Coronary artery (tissue), 2 donors: ENCODE data around the gene ARPC3.
"Not testable (repeated sequence)": the region's sequence is repeated elsewhere in the genome, so short reads cannot be mapped to it uniquely, and the experiment has no call there.

ENCODE experiments used
- DNase-seq: peaks from one replicate; pipeline ENCODE4 v3.0.0-alpha.2; 2017; ENCODE audit warnings: low spot score
- H3K27ac ChIP-seq, 2 donors: fragments of 200-600 bp; sonication (generic); one replicate each; pipeline ENCODE4 v1.5.1; 2016 to 2019
- H3K4me3 ChIP-seq: fragments of 200-600 bp; sonication (generic); 2 replicates; pipeline ENCODE4 v1.5.1; 2016; ENCODE audit warnings: mild to moderate bottlenecking, moderate library complexity
- CTCF ChIP-seq: fragments of 200-600 bp; sonication (generic); IDR thresholded peaks from one replicate; pipeline ENCODE4 v1.5.1; 2019; ENCODE audit warnings: antibody characterized with exemption

ARPC3 gene

GRCh38 chr12:110449799-110450497 is at the start of gene ARPC3:
TSS of gene ARPC3 (minus strand) at chr12:110450337. CDS start at chr12:110450260, 77 bp downstream.
- TF ChIP-seq CTCF, result peak; percentile 73
- DNase-seq, result peak; percentile 94
- peak within 1 kb of the TSS; percentile 84 for H3K4me3 ChIP-seq
- peak within 1 kb of the TSS; percentile 83 to 91 for H3K27ac ChIP-seq

GRCh38 chr12:110498984-110499706 is 49.0 kb upstream of the ARPC3 start:
- Histone ChIP-seq H3K4me3 (no peak overlapping the region), H3K27ac (no peak overlapping the region)
- DNase-seq, result no peak
- no peak for TF ChIP-seq CTCF

- Histone ChIP-seq H3K4me3 (no peak overlapping the region), H3K27ac (no peak overlapping the region)
- no peak for TF ChIP-seq CTCF
- no peak for DNase-seq
These were observed 25.3 kb upstream of the ARPC3 start for GRCh38 chr12:110475426-110475825.

- DNase-seq, result peak; percentile 97
- H3K27ac ChIP-seq, result peak within 1 kb of the TSS; percentile 95 to 97
- no peak for TF ChIP-seq CTCF
- H3K4me3 ChIP-seq, result peak within 1 kb of the TSS; percentile 82
These were observed 18.3 kb upstream of the ARPC3 start, which contains the start of the genes FAM216A and GPN3 for GRCh38 chr12:110468214-110469048. TSS of gene FAM216A (plus strand) at chr12:110468845. CDS start at chr12:110468876, 31 bp downstream. TSS of gene GPN3 (minus strand) at chr12:110468257. CDS start at chr12:110468203, 54 bp downstream.

- H3K27ac ChIP-seq, result peak overlapping the region; percentile 95 to 97
- DNase-seq, result no peak
- H3K4me3 ChIP-seq, result peak overlapping the region; percentile 82
- TF ChIP-seq CTCF, result no peak
These were observed 17.7 kb upstream of the ARPC3 start for GRCh38 chr12:110467847-110468213.

GRCh38 chr12:110466791-110467190 is 16.7 kb upstream of the ARPC3 start:
- H3K27ac ChIP-seq, result no peak overlapping the region
- no peak for TF ChIP-seq CTCF
- H3K4me3 ChIP-seq, result peak overlapping the region; percentile 82

GRCh38 chr12:110465765-110466164 is 15.6 kb upstream of the ARPC3 start:
- H3K4me3 ChIP-seq, DNase-seq, H3K27ac ChIP-seq: not testable (repeated sequence)

More at GRCh38 chr12:110466791-110467190, 16.7 kb upstream of the ARPC3 start:
- no peak for DNase-seq
